Endothelial cell of umbilical vein (primary cell): ENCODE measurements around the gene SH3TC2. TPM values are rescaled to one million over a fixed set of nuclear protein-coding genes. Genes with fewer than 3 reads are reported as not detected.

Source experiments
- BruUV-seq: library from RNA; stranded (reverse); fragments of 400-500 nt; replicated peaks from 2 replicates; lab custom pipeline; 2021; lab: Mats Ljungman, UMichigan
- CTCF ChIA-PET: fragments of 300-600, 350-600 bp; sonication (Branson Sonifier 250); formaldehyde crosslinking; loops from one replicate; lab custom pipeline; 2021; ENCODE audit warnings: antibody characterized with exemption, inconsistent platforms; lab: Charles Lee
- POLR2A ChIA-PET: fragments of 300-600, 350-600 bp; sonication (Branson Sonifier 250); formaldehyde crosslinking; loops from one replicate; lab custom pipeline; 2021; ENCODE audit warnings: antibody characterized with exemption, inconsistent platforms; lab: Charles Lee
- DNase-seq: peaks from one replicate; pipeline ENCODE4 v3.0.0-alpha.2; 2011; ENCODE audit warnings: low read depth, low spot score
- FAIRE-seq: peaks from 2 replicates; lab custom pipeline; 2011; peaks lifted over from hg19 to GRCh38; lab: Jason Lieb, UNC
- H2AFZ ChIP-seq: 2 replicates; pipeline ENCODE4 v1.6.0; 2012; ENCODE audit warnings: low read depth, low read length, control low read depth, inconsistent platforms
- H3K27ac ChIP-seq: 2 replicates; pipeline ENCODE4 v1.5.1; 2011; ENCODE audit warnings: low read depth, mild to moderate bottlenecking, control low read depth, low read length, moderate library complexity; ENCODE audit not compliant: insufficient read depth
- H3K27me3 ChIP-seq, 2 experiments: 2 replicates each; pipeline versions ENCODE4 v1.6.0 to v1.6.1; 2011; ENCODE audit warnings: low read length in 2 of 2, mixed read lengths in 1 of 2; ENCODE audit not compliant: control insufficient read depth in 2 of 2, insufficient read depth in 2 of 2
- H3K36me3 ChIP-seq, 2 experiments: 2 replicates in 1 of 2; 3 replicates in 1 of 2; pipeline ENCODE4 v1.5.1; 2011; ENCODE audit warnings: low read length in 2 of 2, mild to moderate bottlenecking in 1 of 2, moderate library complexity in 1 of 2; ENCODE audit not compliant: control insufficient read depth in 2 of 2, insufficient read depth in 2 of 2; ENCODE audit errors: extremely low read depth in 1 of 2
- H3K4me1 ChIP-seq: 3 replicates; pipeline ENCODE4 v1.5.1; 2011; ENCODE audit warnings: mild to moderate bottlenecking, low read length; ENCODE audit not compliant: control insufficient read depth, insufficient read depth; ENCODE audit errors: extremely low read depth
- H3K4me2 ChIP-seq: 2 replicates; pipeline ENCODE4 v1.6.1; 2011; ENCODE audit warnings: low read length, control low read depth, mixed read lengths; ENCODE audit not compliant: insufficient read depth
- H3K4me3 ChIP-seq, 3 experiments: fragments of 200-600 bp in 1 of 3; sonication (generic), shearing (Covaris generic) in 1 of 3; replicated peaks in 1 of 3; 2 replicates each; pipeline ENCODE4 v1.5.1; 2011 to 2016; ENCODE audit warnings: control low read depth in 3 of 3, low read length in 3 of 3, mild to moderate bottlenecking in 2 of 3, inconsistent platforms in 1 of 3, low read depth in 1 of 3, moderate library complexity in 1 of 3; ENCODE audit not compliant: insufficient read depth in 1 of 3
- H3K79me2 ChIP-seq: 2 replicates; pipeline ENCODE4 v1.6.0; 2012; ENCODE audit warnings: low read length, inconsistent platforms; ENCODE audit not compliant: control insufficient read depth, insufficient read depth
- H3K9ac ChIP-seq: replicated peaks from 2 replicates; pipeline ENCODE3; 2011; ENCODE audit warnings: low read length, control low read depth; ENCODE audit not compliant: insufficient read depth; ENCODE audit errors: extremely low read depth
- H3K9me1 ChIP-seq: replicated peaks from 3 replicates; pipeline ENCODE4 v1.6.0; 2011; ENCODE audit warnings: mild to moderate bottlenecking, low read length; ENCODE audit not compliant: control insufficient read depth, insufficient read depth; ENCODE audit errors: extremely low read depth
- H3K9me3 ChIP-seq: replicated peaks from 2 replicates; pipeline ENCODE4 v1.5.1; 2012; ENCODE audit warnings: low read length, inconsistent platforms; ENCODE audit not compliant: control insufficient read depth, insufficient read depth
- H4K20me1 ChIP-seq: replicated peaks from 2 replicates; pipeline ENCODE3; 2011; ENCODE audit warnings: mild to moderate bottlenecking, low read length; ENCODE audit not compliant: control insufficient read depth, insufficient read depth; ENCODE audit errors: extremely low read depth
- FOS ChIP-seq: IDR thresholded peaks from 2 replicates; pipeline ENCODE4 v1.6.1; 2011; ENCODE audit warnings: mild to moderate bottlenecking, low read length, moderate library complexity, borderline replicate concordance; ENCODE audit not compliant: insufficient read depth
- GATA2 ChIP-seq: IDR thresholded peaks from 2 replicates; pipeline ENCODE4 v1.7.0; 2011; ENCODE audit warnings: low read depth, mild to moderate bottlenecking, moderate library complexity, mixed read lengths, low read length; ENCODE audit not compliant: insufficient read length, insufficient read depth
- JUN ChIP-seq: IDR thresholded peaks from 2 replicates; pipeline ENCODE4 v1.6.1; 2011; ENCODE audit warnings: borderline replicate concordance, low read depth; ENCODE audit not compliant: insufficient read length, insufficient read depth
- MAX ChIP-seq: IDR thresholded peaks from 2 replicates; pipeline ENCODE4 v1.6.1; 2011; ENCODE audit not compliant: insufficient read depth, insufficient read length
- POLR2AphosphoS5 ChIP-seq: IDR thresholded peaks from 2 replicates; pipeline ENCODE4 v1.6.1; 2012; ENCODE audit warnings: low read depth, mild to moderate bottlenecking, control low read depth, low read length, moderate library complexity; ENCODE audit not compliant: insufficient read depth
- dilution Hi-C: fragments of 300-500 bp; cut with MboI; formaldehyde crosslinking; loops from one replicate; pipeline ENCODE4 v1.15.0; 2019; ENCODE audit warnings: low sequenced_read_pairs; ENCODE audit not compliant: extremely low pct_ligation_motif_present
- intact Hi-C: fragments of 100-400 bp; cut with micrococcal nuclease; formaldehyde crosslinking; loops from one replicate; pipeline ENCODE4 v1.10.0; 2022
- polyA plus RNA-seq, 4 experiments: library from polyadenylated mRNA; depleted of rRNA in 3 of 4; stranded (reverse) in 3 of 4; unstranded in 1 of 4; fragments of >200 nt; gene quantifications; 2 replicates each; pipeline versions ENCODE4 v1.2.1 to v1.2.3, GENCODE V29; 2011 to 2012; ENCODE audit warnings: missing spikeins in 1 of 4
- total RNA-seq: library from RNA; stranded (reverse); gene quantifications from 2 replicates; pipeline ENCODE4 v1.2.3, GENCODE V29; 2021

SH3TC2 gene
- total and polyA plus RNA-seq, 2 donors (not counting 3 experiments of a cell fraction or from before 2014, with no cell fraction given), result 0.91 to 4.3 TPM

- DNase-seq, result no peak
- Histone ChIP-seq H2AFZ (no peak overlapping the region), H3K9ac (no peak overlapping the region), H3K27ac (no peak overlapping the region), H3K4me3 (no peak overlapping the region), H3K27me3 (no peaks in the 10 kb centered on the region), H3K9me3 (no peaks in the 10 kb centered on the region), H3K79me2 (no peaks in the 10 kb centered on the region), H4K20me1 (no peaks in the 10 kb centered on the region), H3K4me1 (peaks cover 14% of the 10 kb centered on the region), H3K36me3 (no peaks in the 10 kb centered on the region), H3K4me2 (no peak overlapping the region), H3K9me1 (no peaks in the 10 kb centered on the region)
- no peak for FAIRE-seq
- CTCF ChIA-PET, result interaction anchor here (5.6 kb wide), 1 partner anchor 12 kb away, joined by 24 read pairs; no protein-coding TSS in a partner anchor
- intact Hi-C loops, result no loop called here
- POLR2A ChIA-PET, result no interaction called here
- no TSS peak for BruUV-seq
- dilution Hi-C loops, result no loop called here
- TF ChIP-seq POLR2AphosphoS5 (no peak), GATA2 (no peak), MAX (no peak), JUN (no peak)
Observed at GRCh38 chr5:149047462-149047861, 15.4 kb downstream of the SH3TC2 start.

GRCh38 chr5:149046196-149046829 lies 16.5 kb downstream of the SH3TC2 start:
- no peaks in the 10 kb centered on the region for H3K79me2 ChIP-seq
- H3K27ac ChIP-seq, result no peak overlapping the region
- intact Hi-C loops, result no loop called here
- H3K4me3 ChIP-seq, result no peak overlapping the region
- H4K20me1 ChIP-seq, result no peaks in the 10 kb centered on the region
- H3K27me3 ChIP-seq, result no peaks in the 10 kb centered on the region
- dilution Hi-C loops, result no loop called here
- peak overlapping the region; percentile 10 for H2AFZ ChIP-seq
- no peaks in the 10 kb centered on the region for H3K36me3 ChIP-seq
- no peaks in the 10 kb centered on the region for H3K9me3 ChIP-seq
- BruUV-seq, result no TSS peak
- peak; percentile 21 for DNase-seq
- no peak overlapping the region for H3K4me2 ChIP-seq
- ChIA-PET CTCF (interaction anchor here (1.0 to 5.6 kb wide), 4 partner anchors 10 to 305 kb away, joined by 3 to 24 read pairs (median 10); no protein-coding TSS in a partner anchor), POLR2A (no interaction called here)
- peaks cover 15% of the 10 kb centered on the region for H3K4me1 ChIP-seq
- peak; percentile 69 for FAIRE-seq
- no peaks in the 10 kb centered on the region for H3K9me1 ChIP-seq
- no peak overlapping the region for H3K9ac ChIP-seq
- TF ChIP-seq FOS (no peak), GATA2 (peak; percentile 52)
